Kidney (tissue), 14 donors: Measurements from ENCODE around the gene PTPRO. TPM values are rescaled to one million over a fixed set of nuclear protein-coding genes. Genes with fewer than 3 reads are reported as not detected.

Source experiments
- DNase-seq, 5 donors: peaks; one replicate each; pipeline ENCODE4 v3.0.0-alpha.2; 2013 to 2020
- FAIRE-seq: peaks from 2 replicates; lab custom pipeline; 2012; peaks lifted over from hg19 to GRCh38; lab: Jason Lieb, UNC
- H3K27ac ChIP-seq, 2 donors: one replicate each; pipeline ENCODE4 v1.7.0; 2013; ENCODE audit warnings: low read depth in 2 of 2, low read length in 2 of 2, inconsistent platforms in 1 of 2
- H3K27me3 ChIP-seq: one replicate; pipeline ENCODE4 v1.7.1; 2013; ENCODE audit warnings: low read length, inconsistent platforms; ENCODE audit not compliant: control insufficient read depth, insufficient read depth
- H3K36me3 ChIP-seq, 3 donors: one replicate each; pipeline versions ENCODE4 v1.7.0 to v1.7.1; 2013; ENCODE audit warnings: low read length in 3 of 3, control low read depth in 1 of 3, inconsistent platforms in 1 of 3; ENCODE audit not compliant: insufficient read depth in 3 of 3, control insufficient read depth in 2 of 3
- H3K4me1 ChIP-seq, 3 donors: one replicate each; pipeline versions ENCODE4 v1.7.0 to v1.7.1; 2013; ENCODE audit warnings: low read length in 3 of 3, inconsistent platforms in 1 of 3, low read depth in 1 of 3; ENCODE audit not compliant: control insufficient read depth in 2 of 3, insufficient read depth in 2 of 3
- H3K4me3 ChIP-seq, 3 donors: one replicate each; pipeline versions ENCODE4 v1.7.0 to v1.8.1; 2013; ENCODE audit warnings: low read length in 3 of 3, control low read depth in 1 of 3, inconsistent platforms in 1 of 3
- H3K9ac ChIP-seq, 3 donors: one replicate each; pipeline versions ENCODE4 v1.7.0 to v1.7.1; 2013; ENCODE audit warnings: low read length in 3 of 3, control low read depth in 1 of 3, inconsistent platforms in 1 of 3
- H3K9me3 ChIP-seq, 3 donors: one replicate each; pipeline versions ENCODE4 v1.7.0 to v1.7.1; 2013; ENCODE audit warnings: low read length in 3 of 3, control low read depth in 1 of 3, inconsistent platforms in 1 of 3; ENCODE audit not compliant: control insufficient read depth in 2 of 3, insufficient read depth in 1 of 3
- intact Hi-C: fragments of 100-400 bp; cut with DNase I; formaldehyde crosslinking; loops from one replicate; pipeline ENCODE4 v1.11.1; 2022
- polyA plus RNA-seq: library from polyadenylated mRNA; stranded (reverse); fragments of 350-450 nt; fragmentation: Illumina TruSeq; extraction: RNeasy Lipid Tissue Mini Kit (QIAGEN cat#74804); gene quantifications from one replicate; pipeline ENCODE4 v1.2.3, GENCODE V29; 2014; ENCODE audit warnings: low read depth, low replicate concordance; ENCODE audit not compliant: insufficient read depth
- total RNA-seq: library from RNA; stranded (reverse); fragmentation: NEBNext Ultra II Directional; extraction: Animal tissue kit (Norgen Biotek cat#: 25700); gene quantifications from one replicate; pipeline ENCODE4 v1.2.1, GENCODE V29; 2021
- TF ChIP-seq, protein P1 (sequence below): IDR thresholded peaks from 3 replicates; pipeline ENCODE4 v1.5.1; 2012; ENCODE audit warnings: mild to moderate bottlenecking, moderate library complexity, borderline replicate concordance; ENCODE audit not compliant: insufficient read depth; ENCODE audit errors: extremely low read depth
- donor health status: control.
- donor health status: control.
- donor health status: control.
- donor health status: control.
- donor health status: control.
- donor health status: DM: yes; HTN: yes; CAD: no.
- donor health status: Normal renal cell carcinoma (clear cell type).

The PTPRO gene
- total and polyA plus RNA-seq, 2 donors from 2014 or later, result 4.6 to 44.0 TPM

DNA sequence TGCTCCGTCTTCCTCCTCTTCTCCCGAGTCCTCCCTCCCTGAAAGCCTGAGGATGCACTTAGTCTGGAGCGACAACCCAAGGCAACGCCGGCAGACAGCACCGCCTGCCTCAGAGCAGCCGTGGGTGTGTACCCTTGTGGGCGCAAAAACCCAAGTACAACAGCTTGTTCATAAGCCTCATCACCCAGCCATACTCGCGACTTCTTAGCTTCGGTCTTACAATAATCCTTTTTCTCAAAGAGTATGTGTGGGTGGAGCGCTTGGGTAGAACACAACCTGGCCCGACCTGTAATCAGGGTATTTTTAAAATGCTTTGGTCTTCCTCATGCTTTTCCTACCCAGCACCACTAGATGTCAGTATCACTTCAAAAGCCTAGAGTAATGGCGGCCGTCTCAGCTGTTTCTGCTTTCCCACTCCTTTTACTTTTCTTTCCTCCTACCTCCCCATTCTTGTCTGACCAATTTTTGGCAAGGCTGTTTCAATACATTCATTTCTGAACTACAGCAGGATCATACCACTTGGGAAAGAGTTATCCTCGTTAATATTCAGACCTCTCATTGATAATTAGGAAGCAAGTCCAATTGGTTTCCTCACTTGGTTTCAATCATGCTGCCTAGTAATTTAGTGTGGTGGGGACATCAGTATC lies 268.0 kb downstream of the PTPRO start:
- intact Hi-C loops, result loop anchor here (5.0 kb wide), 1 partner anchor 262 kb away; no protein-coding TSS in a partner anchor
- H3K4me3 ChIP-seq, result peak overlapping the region; percentile 48 to 68 (median 61)
- peak overlapping the region in 2 of 3 donors; percentile 35 to 45 for H3K9ac ChIP-seq

DNA sequence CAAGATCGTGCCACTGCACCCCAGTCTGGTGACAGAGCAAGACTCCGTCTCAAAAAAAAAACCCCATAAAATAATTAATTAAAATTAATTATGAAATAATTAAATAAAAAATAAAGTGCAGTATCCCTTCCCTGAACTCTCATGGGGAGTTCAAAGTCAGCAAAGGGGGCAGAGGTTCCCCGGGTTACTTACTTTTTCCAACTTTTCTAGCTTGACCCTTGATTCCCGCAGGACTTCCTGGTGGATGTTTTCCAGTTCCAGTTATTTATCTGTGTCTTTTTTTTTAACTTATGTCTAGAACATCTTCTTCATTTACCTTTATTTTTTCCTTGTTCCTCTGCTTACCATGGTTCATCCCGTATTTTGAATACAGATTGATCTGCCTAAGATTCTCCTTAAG lies 269.5 kb downstream of the PTPRO start:
- no peak for DNase-seq
- Histone ChIP-seq H3K27me3 (no peaks in the 10 kb centered on the region), H3K4me3 (no peak overlapping the region), H3K4me1 (peaks cover 0 to 4% (median 0%) of the 10 kb centered on the region in 3 donors), H3K27ac (no peak overlapping the region), H3K36me3 (no peaks in the 10 kb centered on the region), H3K9me3 (no peaks in the 10 kb centered on the region), H3K9ac (no peak overlapping the region)
- TF ChIP-seq, protein P1, sequence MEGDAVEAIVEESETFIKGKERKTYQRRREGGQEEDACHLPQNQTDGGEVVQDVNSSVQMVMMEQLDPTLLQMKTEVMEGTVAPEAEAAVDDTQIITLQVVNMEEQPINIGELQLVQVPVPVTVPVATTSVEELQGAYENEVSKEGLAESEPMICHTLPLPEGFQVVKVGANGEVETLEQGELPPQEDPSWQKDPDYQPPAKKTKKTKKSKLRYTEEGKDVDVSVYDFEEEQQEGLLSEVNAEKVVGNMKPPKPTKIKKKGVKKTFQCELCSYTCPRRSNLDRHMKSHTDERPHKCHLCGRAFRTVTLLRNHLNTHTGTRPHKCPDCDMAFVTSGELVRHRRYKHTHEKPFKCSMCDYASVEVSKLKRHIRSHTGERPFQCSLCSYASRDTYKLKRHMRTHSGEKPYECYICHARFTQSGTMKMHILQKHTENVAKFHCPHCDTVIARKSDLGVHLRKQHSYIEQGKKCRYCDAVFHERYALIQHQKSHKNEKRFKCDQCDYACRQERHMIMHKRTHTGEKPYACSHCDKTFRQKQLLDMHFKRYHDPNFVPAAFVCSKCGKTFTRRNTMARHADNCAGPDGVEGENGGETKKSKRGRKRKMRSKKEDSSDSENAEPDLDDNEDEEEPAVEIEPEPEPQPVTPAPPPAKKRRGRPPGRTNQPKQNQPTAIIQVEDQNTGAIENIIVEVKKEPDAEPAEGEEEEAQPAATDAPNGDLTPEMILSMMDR, result no peak
- intact Hi-C loops, result loop anchor here (5.0 kb wide), 1 partner anchor 260 kb away; no protein-coding TSS in a partner anchor
- FAIRE-seq, result no peak

More for the DNA sequence above, 268.0 kb downstream of the PTPRO start:
- Histone ChIP-seq H3K9me3 (no peaks in the 10 kb centered on the region), H3K27me3 (no peaks in the 10 kb centered on the region), H3K4me1 (peaks cover 0 to 2% (median 0%) of the 10 kb centered on the region in 3 donors), H3K27ac (peak overlapping the region in 1 of 2 donors; percentile 10), H3K36me3 (no peaks in the 10 kb centered on the region)
- TF ChIP-seq, protein P1, result peak; percentile 90
- FAIRE-seq (peak; percentile 37), DNase-seq (peak in 4 of 5 donors; percentile 50 to 92 (median 74))

DNA sequence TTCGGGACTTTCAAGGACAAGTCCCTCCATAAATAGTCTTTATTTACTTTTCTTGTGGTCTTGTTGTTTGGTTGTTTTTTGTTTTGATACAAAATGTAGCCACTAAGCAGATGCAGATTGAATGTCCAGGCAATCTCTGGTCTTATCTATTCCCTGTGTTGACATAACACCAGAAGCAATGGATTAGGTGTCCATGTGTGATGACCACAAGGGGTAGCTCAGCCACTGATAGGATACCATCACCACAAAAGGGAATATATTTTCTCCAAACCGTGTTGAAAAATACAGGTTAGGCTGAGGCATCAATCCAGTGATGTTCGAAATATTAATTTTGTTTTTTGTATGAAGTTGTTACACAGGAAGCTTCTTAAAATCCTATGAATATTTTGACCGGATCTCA lies 270.6 kb downstream of the PTPRO start:
- DNase-seq (no peak), FAIRE-seq (no peak)
- no peaks in the 10 kb centered on the region for H3K27me3 ChIP-seq
- intact Hi-C loops, result loop anchor here (5.0 kb wide), 1 partner anchor 259 kb away; no protein-coding TSS in a partner anchor
- H3K9me3 ChIP-seq, result no peaks in the 10 kb centered on the region
- no peak overlapping the region for H3K27ac ChIP-seq
- no peaks in the 10 kb centered on the region for H3K36me3 ChIP-seq
- H3K9ac ChIP-seq, result no peak overlapping the region
- TF ChIP-seq, protein P1, result no peak
- H3K4me3 ChIP-seq, result no peak overlapping the region
- peaks cover 0 to 6% (median 0%) of the 10 kb centered on the region in 3 donors for H3K4me1 ChIP-seq
